Loucy (cell line): ENCODE measurements around the gene EVX2.

Experiments
- H2AFZ ChIP-seq: fragments of 200-600 bp; sonication (generic); 2 replicates; pipeline ENCODE4 v1.6.0; 2016; ENCODE audit warnings: antibody characterized with exemption, mild to moderate bottlenecking, low read length, moderate library complexity
- H3F3A ChIP-seq: fragments of 200-600 bp; 2 replicates; pipeline ENCODE4 v1.6.0; 2016; ENCODE audit warnings: antibody characterized with exemption, low read depth, mild to moderate bottlenecking
- H3K27me3 ChIP-seq: fragments of 200-600 bp; sonication (generic); 2 replicates; pipeline ENCODE4 v1.6.1; 2014; ENCODE audit warnings: low read length, mild to moderate bottlenecking; ENCODE audit not compliant: insufficient read depth, poor library complexity, severe bottlenecking
- H3K36me3 ChIP-seq: fragments of 200-600 bp; sonication (generic); 2 replicates; pipeline ENCODE4 v1.6.1; 2016; ENCODE audit warnings: low read length; ENCODE audit not compliant: insufficient read depth
- H3K4me1 ChIP-seq: fragments of 200-600 bp; sonication (generic); 2 replicates; pipeline ENCODE4 v1.5.1; 2014; ENCODE audit warnings: low read length, mild to moderate bottlenecking; ENCODE audit not compliant: insufficient read depth, poor library complexity, severe bottlenecking
- H3K4me2 ChIP-seq: fragments of 200-600 bp; sonication (generic); 2 replicates; pipeline ENCODE4 v1.6.0; 2014; ENCODE audit warnings: antibody characterized with exemption, low read length, low read depth, mild to moderate bottlenecking; ENCODE audit not compliant: poor library complexity, severe bottlenecking
- H3K4me3 ChIP-seq: fragments of 200-600 bp; sonication (generic); 2 replicates; pipeline ENCODE4 v1.5.1; 2014; ENCODE audit warnings: low read length, mild to moderate bottlenecking, mixed read lengths; ENCODE audit not compliant: poor library complexity, severe bottlenecking
- H3K79me2 ChIP-seq: fragments of 200-600 bp; sonication (generic); 2 replicates; pipeline ENCODE4 v1.6.1; 2014; ENCODE audit warnings: low read length; ENCODE audit not compliant: insufficient read depth
- H3K9ac ChIP-seq: fragments of 200-600 bp; sonication (generic); 2 replicates; pipeline ENCODE4 v1.6.0; 2014; ENCODE audit warnings: mild to moderate bottlenecking, low read depth, low read length, moderate library complexity; ENCODE audit not compliant: poor library complexity, severe bottlenecking
- H3K9me2 ChIP-seq: fragments of 200-600 bp; sonication (generic); replicated peaks from 2 replicates; pipeline ENCODE4 v1.6.1; 2016; ENCODE audit warnings: low read depth, low read length, mixed read lengths
- H3K9me3 ChIP-seq: fragments of 200-600 bp; sonication (generic); 2 replicates; pipeline ENCODE4 v1.6.1; 2014; ENCODE audit warnings: mild to moderate bottlenecking, antibody characterized with exemption, low read length, low read depth; ENCODE audit not compliant: insufficient read depth
- H4K20me1 ChIP-seq: fragments of 200-600 bp; sonication (generic); 2 replicates; pipeline ENCODE4 v1.6.0; 2014; ENCODE audit warnings: antibody characterized with exemption, low read length, mild to moderate bottlenecking; ENCODE audit not compliant: insufficient read depth, poor library complexity, severe bottlenecking
- CTCF ChIP-seq: fragments of 200-600 bp; sonication (generic); conservative IDR thresholded peaks from 2 replicates; pipeline ENCODE4 v1.5.1; 2014; ENCODE audit warnings: mild to moderate bottlenecking, antibody characterized with exemption, low read length
- EZH2phosphoT487 ChIP-seq: fragments of 200-600 bp; IDR thresholded peaks from 2 replicates; pipeline ENCODE4 v1.6.1; 2018; ENCODE audit warnings: antibody characterized with exemption, mild to moderate bottlenecking, moderate library complexity, borderline replicate concordance

The EVX2 gene

GRCh38 chr2:176079285-176079830, 4.4 kb downstream of the EVX2 start:
- no peaks in the 10 kb centered on the region for H4K20me1 ChIP-seq
- H3F3A ChIP-seq = no peaks in the 10 kb centered on the region
- H3K4me2 ChIP-seq = no peak overlapping the region
- no peaks in the 10 kb centered on the region for H3K27me3 ChIP-seq
- H3K9me3 ChIP-seq = no peaks in the 10 kb centered on the region
- no peaks in the 10 kb centered on the region for H3K79me2 ChIP-seq
- H3K4me3 ChIP-seq = no peak overlapping the region
- no peak overlapping the region for H3K9ac ChIP-seq
- TF ChIP-seq EZH2phosphoT487 (no peak), CTCF (no peak)
- no peaks in the 10 kb centered on the region for H3K36me3 ChIP-seq
- H2AFZ ChIP-seq = no peak overlapping the region
- no peaks in the 10 kb centered on the region for H3K4me1 ChIP-seq
- H3K9me2 ChIP-seq = no peaks in the 10 kb centered on the region

- Histone ChIP-seq H3K9me3 (no peaks in the 10 kb centered on the region), H3K79me2 (no peaks in the 10 kb centered on the region), H3K36me3 (no peaks in the 10 kb centered on the region), H3K4me1 (no peaks in the 10 kb centered on the region), H4K20me1 (no peaks in the 10 kb centered on the region), H3K4me2 (no peak overlapping the region), H3F3A (no peaks in the 10 kb centered on the region), H3K9me2 (no peaks in the 10 kb centered on the region), H2AFZ (no peak overlapping the region), H3K9ac (no peak overlapping the region), H3K4me3 (no peak overlapping the region), H3K27me3 (no peaks in the 10 kb centered on the region)
- TF ChIP-seq EZH2phosphoT487 = no peak
Observed at GRCh38 chr2:176078541-176079284, 5.0 kb downstream of the EVX2 start.

- Histone ChIP-seq H3K9me3 (no peaks in the 10 kb centered on the region), H3K79me2 (no peaks in the 10 kb centered on the region), H3K4me1 (no peaks in the 10 kb centered on the region), H3K4me3 (no peak overlapping the region), H3F3A (no peaks in the 10 kb centered on the region), H3K4me2 (no peak overlapping the region), H3K27me3 (no peaks in the 10 kb centered on the region), H3K36me3 (no peaks in the 10 kb centered on the region), H4K20me1 (no peaks in the 10 kb centered on the region), H2AFZ (no peak overlapping the region), H3K9me2 (no peaks in the 10 kb centered on the region), H3K9ac (no peak overlapping the region)
- TF ChIP-seq EZH2phosphoT487 (no peak), CTCF (no peak)
Observed at GRCh38 chr2:176076796-176077195, 7.0 kb downstream of the EVX2 start.
